Measurements from ENCODE around the gene SLC25A23. TPM values are rescaled to one million over a fixed set of nuclear protein-coding genes. Genes with fewer than 3 reads are reported as not detected.

SLC25A23 gene
- total and polyA plus RNA-seq, 9 of the 15 experiments (the other 6 are each of a cell fraction or from before 2014, with no cell fraction given): 6.1 to 72.0 (median 26.6) TPM

DNA sequence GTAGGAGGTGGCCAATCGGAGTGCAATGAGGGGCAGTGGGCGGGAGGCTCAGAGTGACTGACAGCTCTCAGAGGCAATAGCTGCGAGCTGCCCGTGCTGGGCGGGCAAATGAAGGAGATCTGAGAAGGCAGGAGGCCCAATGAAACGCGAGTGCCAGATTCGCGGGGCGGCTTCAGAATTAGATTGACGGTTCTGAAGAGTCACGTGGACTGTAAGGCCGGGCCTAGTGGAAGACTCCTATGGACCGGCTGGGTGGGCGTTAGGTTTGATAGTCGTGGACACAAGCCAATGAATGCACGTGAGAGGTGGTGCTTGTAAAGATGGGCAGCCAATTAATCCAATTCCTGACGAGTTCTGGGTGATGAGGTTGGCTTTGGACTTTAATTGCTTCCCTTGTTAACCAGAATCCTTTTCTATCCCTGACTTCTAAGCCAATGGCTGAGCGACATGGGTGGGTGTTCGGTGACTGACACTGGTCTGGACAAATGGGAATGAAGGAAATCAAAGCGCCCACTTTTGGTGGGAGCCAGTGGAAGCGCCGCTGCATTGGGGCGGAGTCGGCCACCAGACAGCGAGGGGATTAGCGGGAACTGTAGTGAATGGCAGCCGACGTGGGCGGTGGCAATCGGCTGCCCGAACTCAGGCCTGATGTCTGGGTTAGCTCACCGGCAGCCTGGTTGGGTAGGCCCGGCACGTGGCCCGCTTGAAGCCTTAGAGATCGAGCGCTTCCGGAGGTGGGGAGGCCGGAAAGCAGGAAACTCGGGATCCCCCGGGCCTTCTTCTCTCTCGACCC is 34.5 kb downstream of the SLC25A23 start (continued):
- TF ChIP-seq MYBL2 (IDR thresholded peaks at IDR 0.05; ENCODE audit: low read depth) (peak; percentile 31; the same call in 1 of the 2 replicates), MYBL2 (CRISPR knock-in tag; IDR thresholded peaks at IDR 0.05; ENCODE audit: borderline replicate concordance) (no peak), ZNF589 (CRISPR knock-in tag; IDR thresholded peaks at IDR 0.05; ENCODE audit: low read depth) (peak; percentile 95), PCBP2 (IDR thresholded peaks at IDR 0.05; ENCODE audit: low read depth, low read length, poor library complexity, severe bottlenecking) (no peak), MTA1 (IDR thresholded peaks at IDR 0.05; ENCODE audit: borderline replicate concordance) (no peak), NR1H2 (CRISPR knock-in tag; IDR thresholded peaks at IDR 0.05) (no peak; the same call in 1 of the 2 replicates), ZNF76 (CRISPR knock-in tag; IDR thresholded peaks at IDR 0.05; ENCODE audit: borderline replicate concordance) (peak; percentile 88; the same call in 1 of the 2 replicates), SAP30 (IDR thresholded peaks at IDR 0.05; ENCODE audit: borderline replicate concordance, insufficient read depth, low read depth, low read length, poor library complexity, severe bottlenecking) (no peak), ZNF165 (CRISPR knock-in tag; IDR thresholded peaks at IDR 0.05; ENCODE audit: borderline replicate concordance) (no peak), DMBX1 (CRISPR knock-in tag; IDR thresholded peaks at IDR 0.05; ENCODE audit: borderline replicate concordance) (peak; percentile 97), NFE2L1 (tag; IDR thresholded peaks at IDR 0.05; ENCODE audit: borderline replicate concordance, low read depth) (no peak), ZNF785 (CRISPR knock-in tag; IDR thresholded peaks at IDR 0.05) (no peak), ZNF584 (CRISPR knock-in tag; IDR thresholded peaks at IDR 0.05; ENCODE audit: low read depth) (no peak; the same call in 1 of the 2 replicates), ZNF24 (IDR thresholded peaks at IDR 0.05) (no peak), RBM39 (optimal IDR thresholded peaks at IDR 0.05; ENCODE audit: low read depth, low read length) (no peak)
- TF ChIP-seq, protein P1, sequence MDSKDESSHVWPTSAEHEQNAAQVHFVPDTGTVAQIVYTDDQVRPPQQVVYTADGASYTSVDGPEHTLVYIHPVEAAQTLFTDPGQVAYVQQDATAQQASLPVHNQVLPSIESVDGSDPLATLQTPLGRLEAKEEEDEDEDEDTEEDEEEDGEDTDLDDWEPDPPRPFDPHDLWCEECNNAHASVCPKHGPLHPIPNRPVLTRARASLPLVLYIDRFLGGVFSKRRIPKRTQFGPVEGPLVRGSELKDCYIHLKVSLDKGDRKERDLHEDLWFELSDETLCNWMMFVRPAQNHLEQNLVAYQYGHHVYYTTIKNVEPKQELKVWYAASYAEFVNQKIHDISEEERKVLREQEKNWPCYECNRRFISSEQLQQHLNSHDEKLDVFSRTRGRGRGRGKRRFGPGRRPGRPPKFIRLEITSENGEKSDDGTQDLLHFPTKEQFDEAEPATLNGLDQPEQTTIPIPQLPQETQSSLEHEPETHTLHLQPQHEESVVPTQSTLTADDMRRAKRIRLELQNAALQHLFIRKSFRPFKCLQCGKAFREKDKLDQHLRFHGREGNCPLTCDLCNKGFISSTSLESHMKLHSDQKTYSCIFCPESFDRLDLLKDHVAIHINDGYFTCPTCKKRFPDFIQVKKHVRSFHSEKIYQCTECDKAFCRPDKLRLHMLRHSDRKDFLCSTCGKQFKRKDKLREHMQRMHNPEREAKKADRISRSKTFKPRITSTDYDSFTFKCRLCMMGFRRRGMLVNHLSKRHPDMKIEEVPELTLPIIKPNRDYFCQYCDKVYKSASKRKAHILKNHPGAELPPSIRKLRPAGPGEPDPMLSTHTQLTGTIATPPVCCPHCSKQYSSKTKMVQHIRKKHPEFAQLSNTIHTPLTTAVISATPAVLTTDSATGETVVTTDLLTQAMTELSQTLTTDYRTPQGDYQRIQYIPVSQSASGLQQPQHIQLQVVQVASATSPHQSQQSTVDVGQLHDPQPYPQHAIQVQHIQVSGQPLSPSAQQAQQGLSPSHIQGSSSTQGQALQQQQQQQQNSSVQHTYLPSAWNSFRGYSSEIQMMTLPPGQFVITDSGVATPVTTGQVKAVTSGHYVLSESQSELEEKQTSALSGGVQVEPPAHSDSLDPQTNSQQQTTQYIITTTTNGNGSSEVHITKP (IDR thresholded peaks at IDR 0.05; ENCODE audit: partially characterized antibody): peak; percentile 68
- TF ChIP-seq, protein P2, sequence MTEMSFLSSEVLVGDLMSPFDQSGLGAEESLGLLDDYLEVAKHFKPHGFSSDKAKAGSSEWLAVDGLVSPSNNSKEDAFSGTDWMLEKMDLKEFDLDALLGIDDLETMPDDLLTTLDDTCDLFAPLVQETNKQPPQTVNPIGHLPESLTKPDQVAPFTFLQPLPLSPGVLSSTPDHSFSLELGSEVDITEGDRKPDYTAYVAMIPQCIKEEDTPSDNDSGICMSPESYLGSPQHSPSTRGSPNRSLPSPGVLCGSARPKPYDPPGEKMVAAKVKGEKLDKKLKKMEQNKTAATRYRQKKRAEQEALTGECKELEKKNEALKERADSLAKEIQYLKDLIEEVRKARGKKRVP (CRISPR knock-in tag; IDR thresholded peaks at IDR 0.05): 0 out of 2 replicates have a peak, but pooled peaks have one; percentile 37
- TF ChIP-seq, protein P3, sequence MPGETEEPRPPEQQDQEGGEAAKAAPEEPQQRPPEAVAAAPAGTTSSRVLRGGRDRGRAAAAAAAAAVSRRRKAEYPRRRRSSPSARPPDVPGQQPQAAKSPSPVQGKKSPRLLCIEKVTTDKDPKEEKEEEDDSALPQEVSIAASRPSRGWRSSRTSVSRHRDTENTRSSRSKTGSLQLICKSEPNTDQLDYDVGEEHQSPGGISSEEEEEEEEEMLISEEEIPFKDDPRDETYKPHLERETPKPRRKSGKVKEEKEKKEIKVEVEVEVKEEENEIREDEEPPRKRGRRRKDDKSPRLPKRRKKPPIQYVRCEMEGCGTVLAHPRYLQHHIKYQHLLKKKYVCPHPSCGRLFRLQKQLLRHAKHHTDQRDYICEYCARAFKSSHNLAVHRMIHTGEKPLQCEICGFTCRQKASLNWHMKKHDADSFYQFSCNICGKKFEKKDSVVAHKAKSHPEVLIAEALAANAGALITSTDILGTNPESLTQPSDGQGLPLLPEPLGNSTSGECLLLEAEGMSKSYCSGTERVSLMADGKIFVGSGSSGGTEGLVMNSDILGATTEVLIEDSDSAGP (CRISPR knock-in tag; IDR thresholded peaks at IDR 0.05): no peak
- TF ChIP-seq, protein P4, sequence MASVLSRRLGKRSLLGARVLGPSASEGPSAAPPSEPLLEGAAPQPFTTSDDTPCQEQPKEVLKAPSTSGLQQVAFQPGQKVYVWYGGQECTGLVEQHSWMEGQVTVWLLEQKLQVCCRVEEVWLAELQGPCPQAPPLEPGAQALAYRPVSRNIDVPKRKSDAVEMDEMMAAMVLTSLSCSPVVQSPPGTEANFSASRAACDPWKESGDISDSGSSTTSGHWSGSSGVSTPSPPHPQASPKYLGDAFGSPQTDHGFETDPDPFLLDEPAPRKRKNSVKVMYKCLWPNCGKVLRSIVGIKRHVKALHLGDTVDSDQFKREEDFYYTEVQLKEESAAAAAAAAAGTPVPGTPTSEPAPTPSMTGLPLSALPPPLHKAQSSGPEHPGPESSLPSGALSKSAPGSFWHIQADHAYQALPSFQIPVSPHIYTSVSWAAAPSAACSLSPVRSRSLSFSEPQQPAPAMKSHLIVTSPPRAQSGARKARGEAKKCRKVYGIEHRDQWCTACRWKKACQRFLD (CRISPR knock-in tag; IDR thresholded peaks at IDR 0.05): peak; percentile 96

Data from K562 (cell line).